Nephron (organoid): Measurements from ENCODE around the gene CEP85.

Source experiments
- H3K27ac Mint-ChIP-seq, 3 experiments: 2 replicates each; pipeline ENCODE4 v1.8.0; 2020; ENCODE audit warnings: mixed read lengths in 3 of 3, mild to moderate bottlenecking in 2 of 3, moderate library complexity in 1 of 3
- H3K27me3 Mint-ChIP-seq: 2 replicates; pipeline ENCODE4 v1.8.0; 2021; ENCODE audit warnings: low read depth, mild to moderate bottlenecking, moderate library complexity, mixed read lengths
- H3K36me3 Mint-ChIP-seq: 2 replicates; pipeline ENCODE4 v1.8.0; 2020; ENCODE audit warnings: low read depth, mixed read lengths
- H3K4me1 Mint-ChIP-seq: 2 replicates; pipeline ENCODE4 v1.8.0; 2020; ENCODE audit warnings: mixed read lengths
- H3K4me3 Mint-ChIP-seq, 3 experiments: 2 replicates each; pipeline ENCODE4 v1.8.0; 2020; ENCODE audit warnings: mild to moderate bottlenecking in 3 of 3, mixed read lengths in 3 of 3, moderate library complexity in 2 of 3
- H3K9me3 Mint-ChIP-seq: 2 replicates; pipeline ENCODE4 v1.8.0; 2020; ENCODE audit warnings: mixed read lengths
- TF ChIP-seq, protein P1 (sequence below), 3 experiments: fragments of 200-600 bp; sonication (generic); IDR thresholded peaks; one replicate each; pipeline ENCODE4 v1.5.0; 2021; ENCODE audit warnings: antibody characterized with exemption in 3 of 3; ENCODE audit not compliant: unreplicated experiment in 3 of 3

CEP85 gene

DNA sequence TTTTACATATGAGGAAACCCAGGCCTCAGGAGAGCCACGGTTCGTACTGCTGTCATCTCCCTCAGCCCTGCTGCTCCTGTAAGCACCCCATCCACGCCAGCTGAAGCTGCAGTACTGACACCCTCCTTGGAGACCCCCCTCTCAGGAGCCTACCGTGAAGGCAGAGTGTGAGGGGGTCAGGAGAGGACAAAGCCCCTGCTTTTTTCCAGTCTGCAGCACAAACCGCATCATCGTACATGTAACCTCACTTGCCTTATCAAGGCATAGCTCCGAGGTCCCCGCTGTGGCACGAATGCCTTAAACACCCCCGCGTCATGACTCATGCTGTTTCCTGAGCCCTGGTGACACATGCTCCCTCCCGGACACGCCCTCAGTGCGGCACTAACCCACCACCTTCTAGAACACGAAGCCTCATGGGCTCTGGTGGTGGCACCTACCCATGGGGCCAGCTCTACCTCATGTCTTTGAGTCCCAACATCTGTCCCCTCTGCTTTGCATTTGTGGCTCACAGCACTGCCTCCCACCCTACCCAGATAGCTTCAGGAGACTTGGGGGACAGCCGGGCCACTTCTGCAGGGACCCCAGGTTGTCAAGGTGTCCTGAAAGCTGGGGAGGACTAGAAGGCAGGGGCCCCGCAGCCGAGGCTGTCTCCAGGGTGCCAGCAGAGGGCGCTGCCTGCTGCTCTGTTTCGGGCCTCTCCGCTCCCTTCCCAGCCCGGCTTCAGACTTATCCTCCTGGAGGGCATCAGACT, 50.8 kb downstream of the CEP85 start:
- Mint-ChIP-seq H3K4me1 (peaks cover 58% of the 10 kb centered on the region), H3K27ac (peak overlapping the region in 1 of 3 experiments; percentile 8), H3K4me3 (peak overlapping the region in 1 of 3 experiments; percentile 23), H3K27me3 (peaks cover 5% of the 10 kb centered on the region), H3K9me3 (no peaks in the 10 kb centered on the region), H3K36me3 (no peaks in the 10 kb centered on the region)
- TF ChIP-seq, protein P1, sequence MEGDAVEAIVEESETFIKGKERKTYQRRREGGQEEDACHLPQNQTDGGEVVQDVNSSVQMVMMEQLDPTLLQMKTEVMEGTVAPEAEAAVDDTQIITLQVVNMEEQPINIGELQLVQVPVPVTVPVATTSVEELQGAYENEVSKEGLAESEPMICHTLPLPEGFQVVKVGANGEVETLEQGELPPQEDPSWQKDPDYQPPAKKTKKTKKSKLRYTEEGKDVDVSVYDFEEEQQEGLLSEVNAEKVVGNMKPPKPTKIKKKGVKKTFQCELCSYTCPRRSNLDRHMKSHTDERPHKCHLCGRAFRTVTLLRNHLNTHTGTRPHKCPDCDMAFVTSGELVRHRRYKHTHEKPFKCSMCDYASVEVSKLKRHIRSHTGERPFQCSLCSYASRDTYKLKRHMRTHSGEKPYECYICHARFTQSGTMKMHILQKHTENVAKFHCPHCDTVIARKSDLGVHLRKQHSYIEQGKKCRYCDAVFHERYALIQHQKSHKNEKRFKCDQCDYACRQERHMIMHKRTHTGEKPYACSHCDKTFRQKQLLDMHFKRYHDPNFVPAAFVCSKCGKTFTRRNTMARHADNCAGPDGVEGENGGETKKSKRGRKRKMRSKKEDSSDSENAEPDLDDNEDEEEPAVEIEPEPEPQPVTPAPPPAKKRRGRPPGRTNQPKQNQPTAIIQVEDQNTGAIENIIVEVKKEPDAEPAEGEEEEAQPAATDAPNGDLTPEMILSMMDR (IDR thresholded peaks at IDR 0.05; ENCODE audit: unreplicated experiment in 3 of 3): peak; percentile 59 to 68 (median 67)

DNA sequence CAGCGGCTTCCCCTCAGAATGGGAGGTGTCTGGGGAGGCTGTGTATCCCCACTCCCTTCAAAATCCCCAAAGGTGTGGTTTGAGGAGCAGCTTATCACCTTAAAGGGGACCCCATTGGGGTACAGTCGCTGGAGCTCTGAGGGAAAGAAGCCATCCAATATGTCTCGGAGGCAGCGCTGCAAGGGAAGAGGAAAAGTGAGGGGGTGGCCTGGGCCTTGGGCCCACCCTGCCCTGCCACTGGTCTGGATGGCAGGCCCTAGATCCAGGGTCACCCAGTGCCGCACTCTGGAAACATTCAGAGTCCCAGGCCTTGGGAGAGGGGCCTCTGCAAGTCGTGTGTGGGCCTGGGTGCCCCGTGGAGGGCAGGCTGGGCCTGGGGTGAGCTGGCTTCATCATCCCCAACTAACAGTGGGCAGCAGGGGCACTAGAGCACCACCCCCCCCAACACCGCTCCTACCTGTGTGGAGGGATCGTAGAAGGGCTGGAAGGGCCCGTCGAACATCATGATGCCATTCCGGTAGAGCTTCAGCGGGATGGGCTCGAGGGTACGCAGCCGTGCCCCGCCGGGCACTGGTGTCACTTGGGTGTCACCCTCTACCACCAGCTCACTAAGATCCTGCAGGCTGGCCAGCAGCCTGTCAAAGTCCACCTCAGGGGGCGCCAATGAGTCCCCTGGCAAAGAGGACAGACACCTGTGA, 51.5 kb downstream of the CEP85 start:
- TF ChIP-seq, protein P1 (IDR thresholded peaks at IDR 0.05; ENCODE audit: unreplicated experiment in 3 of 3): peak in 1 of 3 experiments; percentile 17
- Mint-ChIP-seq H3K4me1 (peaks cover 58% of the 10 kb centered on the region), H3K9me3 (no peaks in the 10 kb centered on the region), H3K27me3 (peaks cover 5% of the 10 kb centered on the region), H3K4me3 (no peak overlapping the region), H3K27ac (no peak overlapping the region), H3K36me3 (no peaks in the 10 kb centered on the region)

DNA sequence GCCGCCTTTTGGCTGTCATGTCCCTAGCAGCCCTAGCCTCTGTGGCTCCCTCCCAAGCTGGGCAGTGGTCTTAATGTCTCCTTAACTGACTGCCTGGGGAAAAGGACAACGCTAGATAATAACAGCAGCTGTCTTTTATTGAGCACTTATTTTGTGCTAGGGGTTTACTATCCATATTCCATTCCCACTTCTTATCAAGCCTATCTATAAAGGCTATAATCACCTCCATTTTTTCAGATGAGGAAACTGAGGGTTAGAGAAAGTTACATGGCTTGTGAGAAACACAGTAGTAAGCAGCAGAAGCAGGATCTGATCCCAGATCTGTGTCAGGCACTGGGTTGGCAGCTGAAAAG, 52.0 kb downstream of the CEP85 start:
- peaks cover 56% of the 10 kb centered on the region for H3K4me1 Mint-ChIP-seq
- no peaks in the 10 kb centered on the region for H3K36me3 Mint-ChIP-seq
- H3K27ac Mint-ChIP-seq: no peak overlapping the region
- no peaks in the 10 kb centered on the region for H3K9me3 Mint-ChIP-seq
- no peak overlapping the region for H3K4me3 Mint-ChIP-seq
- TF ChIP-seq, protein P1 (IDR thresholded peaks at IDR 0.05; ENCODE audit: unreplicated experiment in 3 of 3): no peak
- peaks cover 5% of the 10 kb centered on the region for H3K27me3 Mint-ChIP-seq

DNA sequence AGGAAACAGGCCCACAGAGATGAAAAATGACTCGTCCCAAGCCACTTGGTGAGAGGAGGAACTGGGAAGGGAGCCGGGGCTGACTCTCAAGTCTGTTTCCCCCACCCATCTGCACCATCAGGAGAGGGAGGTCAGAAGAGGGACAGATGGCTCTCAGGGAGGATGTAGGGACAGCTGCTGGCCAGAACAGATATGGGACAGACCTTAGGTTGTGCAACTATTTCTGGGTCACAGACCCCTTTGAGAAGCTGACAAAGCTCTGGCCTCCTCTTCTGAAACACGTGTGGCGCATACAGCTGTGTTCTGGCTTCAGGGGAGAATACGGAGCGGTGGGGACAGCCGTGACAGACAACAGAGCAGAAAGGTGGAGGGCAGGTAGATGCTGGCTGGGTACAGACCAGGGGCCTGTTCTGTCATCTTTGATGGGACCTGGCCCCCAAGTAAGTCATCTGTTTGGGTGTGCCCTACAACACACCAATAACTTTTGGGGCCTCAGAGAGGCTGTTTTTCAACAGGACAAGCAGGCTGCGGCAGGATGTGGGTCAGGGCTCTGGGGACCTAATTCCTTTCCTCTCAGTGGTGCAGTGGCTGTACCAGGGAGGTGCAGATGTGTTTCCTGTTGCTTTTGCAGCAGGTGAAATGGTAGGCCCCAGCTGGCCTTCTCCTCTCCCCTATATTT, 53.2 kb downstream of the CEP85 start:
- H3K27me3 Mint-ChIP-seq: peaks cover 5% of the 10 kb centered on the region
- no peak overlapping the region for H3K4me3 Mint-ChIP-seq
- peak overlapping the region in 2 of 3 experiments; percentile 4 to 10 for H3K27ac Mint-ChIP-seq
- no peaks in the 10 kb centered on the region for H3K9me3 Mint-ChIP-seq
- peaks cover 46% of the 10 kb centered on the region for H3K4me1 Mint-ChIP-seq
- no peaks in the 10 kb centered on the region for H3K36me3 Mint-ChIP-seq
- TF ChIP-seq, protein P1 (IDR thresholded peaks at IDR 0.05; ENCODE audit: unreplicated experiment in 3 of 3): no peak

DNA sequence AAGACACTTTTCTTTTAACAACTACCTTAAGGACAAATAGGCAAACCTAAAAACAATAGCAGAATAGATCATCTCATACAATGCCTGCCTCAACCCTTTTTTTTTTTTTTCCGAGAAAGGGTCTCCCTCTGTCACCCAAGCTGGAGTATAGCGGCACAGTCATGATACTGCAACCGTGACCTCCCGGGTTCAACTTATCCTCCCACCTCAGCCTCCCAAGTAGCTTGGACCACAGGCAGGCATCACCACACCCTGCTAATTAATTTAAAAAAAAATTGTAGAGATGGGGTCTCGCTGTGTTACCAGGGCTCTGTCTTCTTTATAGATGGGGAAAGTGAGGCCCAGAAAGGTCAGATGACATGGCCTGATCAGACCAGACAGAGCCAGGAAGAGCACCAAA, 53.8 kb downstream of the CEP85 start:
- no peaks in the 10 kb centered on the region for H3K9me3 Mint-ChIP-seq
- no peak overlapping the region for H3K4me3 Mint-ChIP-seq
- peaks cover 3% of the 10 kb centered on the region for H3K27me3 Mint-ChIP-seq
- TF ChIP-seq, protein P1 (IDR thresholded peaks at IDR 0.05; ENCODE audit: unreplicated experiment in 3 of 3): no peak
- no peaks in the 10 kb centered on the region for H3K36me3 Mint-ChIP-seq
- H3K27ac Mint-ChIP-seq: peak overlapping the region in 1 of 3 experiments; percentile 10
- H3K4me1 Mint-ChIP-seq: peaks cover 42% of the 10 kb centered on the region
